ENCODE measurements around the gene RNF111.

Gene RNF111

GRCh38 chr15:59001946-59002345 lies 14.5 kb downstream of the RNF111 start:
- DNase-seq, result no peak

- DNase-seq, result no peak
Observed at GRCh38 chr15:59002418-59002859, 15.0 kb downstream of the RNF111 start.

DNA sequence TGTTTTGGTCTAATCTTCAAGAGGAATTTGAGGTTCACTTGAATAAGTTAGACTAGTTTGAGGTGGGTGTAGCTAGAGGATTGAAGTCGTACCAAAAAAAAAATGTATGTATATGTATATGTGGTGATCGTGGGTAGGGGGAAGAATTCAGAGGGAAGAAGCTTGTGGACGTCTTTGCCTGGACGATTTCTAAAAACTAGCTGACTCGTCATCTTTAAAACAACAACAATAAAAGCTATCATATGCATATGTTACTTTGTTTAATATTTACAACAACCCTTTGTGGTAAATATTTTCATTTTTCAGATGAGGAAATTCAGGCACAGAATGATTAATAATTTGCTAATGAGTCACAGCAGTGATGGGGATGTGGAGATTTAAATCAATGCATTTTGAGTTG lies 18.1 kb downstream of the RNF111 start:
- DNase-seq, result no peak

GRCh38 chr15:59008086-59008485 lies 20.6 kb downstream of the RNF111 start:
- no peak for DNase-seq

GRCh38 chr15:59011262-59011952 lies 23.9 kb downstream of the RNF111 start:
- no peak for DNase-seq

DNA sequence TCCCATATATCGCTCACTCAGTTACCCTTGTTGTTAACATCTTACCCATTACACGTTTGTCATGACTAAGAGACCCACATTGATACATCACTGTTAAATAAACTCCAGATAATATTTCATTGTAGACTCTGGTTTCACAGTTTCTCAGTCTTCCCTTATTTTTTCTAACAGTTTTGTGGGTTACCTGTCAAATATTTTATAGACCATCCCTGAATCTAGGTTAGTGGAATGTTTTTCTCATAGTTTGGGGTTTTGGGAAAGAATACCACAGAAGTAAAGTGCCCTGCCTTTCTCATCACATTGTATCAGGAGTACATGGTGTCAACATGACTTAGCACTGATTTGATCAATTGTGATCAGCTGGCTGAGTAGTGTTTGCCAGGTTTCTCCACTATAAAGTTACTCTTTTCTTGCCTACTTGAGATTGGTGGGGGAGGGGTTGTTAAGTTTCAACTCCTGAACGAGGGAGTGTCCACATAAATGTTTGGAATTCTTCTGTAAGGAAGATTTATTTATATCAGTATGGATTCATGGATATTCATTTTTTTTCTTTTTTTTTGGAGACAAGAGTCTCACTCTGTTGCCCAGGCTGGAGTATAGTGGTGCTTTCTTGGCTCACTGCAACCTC lies 25.9 kb downstream of the RNF111 start:
- no peak for DNase-seq

DNA sequence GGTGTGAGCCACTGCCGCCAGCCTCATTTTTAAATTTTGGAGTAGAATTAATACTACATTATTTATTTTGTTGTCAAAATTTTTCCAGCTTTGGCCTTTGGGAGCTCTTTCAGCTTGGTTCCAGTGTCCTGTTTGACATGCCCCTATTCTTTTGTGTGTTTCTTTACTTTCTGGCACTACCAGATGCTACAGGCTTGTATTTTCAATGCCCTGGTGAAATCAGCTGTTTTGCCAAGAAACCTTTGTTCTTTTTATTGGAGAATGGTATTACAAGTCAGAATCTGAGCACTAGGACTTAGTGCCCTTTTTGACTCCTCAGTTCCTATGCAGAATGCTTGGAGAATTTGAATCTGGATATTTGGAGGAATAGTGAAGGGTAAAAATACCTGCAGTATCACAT lies 26.6 kb downstream of the RNF111 start:
- no peak for DNase-seq

DNA sequence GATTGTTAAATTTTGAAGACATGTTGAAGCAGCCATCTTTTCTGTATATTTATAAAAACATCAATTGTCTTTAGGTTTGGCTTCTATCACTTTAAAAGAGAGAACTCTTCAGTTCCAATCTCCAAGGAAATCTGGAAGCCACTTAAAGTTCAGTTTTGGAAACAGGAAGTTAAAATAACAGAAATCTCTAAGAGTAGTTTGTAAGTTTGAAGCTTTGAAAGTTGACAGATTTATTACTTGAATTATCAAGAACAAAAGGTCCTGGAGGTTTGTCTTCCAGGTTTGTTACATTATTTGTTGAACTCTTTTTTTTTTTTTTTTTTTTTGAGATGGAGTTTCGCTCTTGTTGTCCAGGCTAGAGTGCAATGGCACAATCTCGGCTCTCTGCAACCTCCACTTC lies 30.0 kb downstream of the RNF111 start:
- no peak for DNase-seq

GRCh38 chr15:59018833-59019232 lies 31.4 kb downstream of the RNF111 start:
- no peak for DNase-seq

GRCh38 chr15:59020322-59020721 lies 32.9 kb downstream of the RNF111 start:
- no peak for DNase-seq

- no peak for DNase-seq
Observed at GRCh38 chr15:59022188-59022587, 34.7 kb downstream of the RNF111 start.

GRCh38 chr15:59026207-59026606 lies 38.7 kb downstream of the RNF111 start:
- no peak for DNase-seq

GRCh38 chr15:59028387-59028955 lies 41.0 kb downstream of the RNF111 start:
- no peak for DNase-seq

DNA sequence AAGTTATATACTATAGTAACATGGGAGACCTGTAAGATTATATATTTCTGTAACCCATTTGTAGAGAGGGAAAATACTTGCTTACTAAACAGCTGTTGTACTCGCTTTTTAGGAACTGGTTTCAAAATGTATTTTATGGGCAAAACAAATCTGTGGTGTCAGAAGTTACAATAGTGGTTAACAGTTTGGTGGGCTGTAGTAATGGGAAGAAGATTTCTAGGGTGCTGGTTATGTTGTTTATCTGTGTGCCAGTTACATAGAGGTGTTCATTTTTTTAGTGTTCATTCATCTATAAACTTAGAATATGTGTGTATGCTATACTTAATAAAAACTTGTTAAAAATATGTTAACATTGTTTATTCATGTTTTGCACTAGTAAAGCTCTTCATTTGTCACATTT lies 42.1 kb downstream of the RNF111 start:
- no peak for DNase-seq

DNA sequence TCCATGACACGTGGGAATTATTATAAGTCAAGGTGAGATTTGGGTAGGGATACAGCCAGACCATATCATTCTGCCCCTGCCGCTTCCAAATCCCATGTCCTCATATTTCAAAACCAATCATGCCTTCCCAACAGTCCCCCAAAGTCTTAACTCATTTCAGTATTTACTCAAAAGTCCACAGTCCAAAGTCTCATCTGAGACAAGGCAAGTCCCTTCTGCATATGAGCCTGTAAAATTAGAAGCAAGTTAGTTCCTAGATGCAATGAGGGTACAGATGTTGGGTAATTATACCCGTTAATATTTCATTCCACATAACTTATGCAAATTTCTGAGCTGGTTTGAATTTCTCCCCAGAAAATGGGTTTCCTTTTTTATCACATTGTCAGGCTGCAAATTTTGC lies 47.7 kb downstream of the RNF111 start:
- no peak for DNase-seq

DNA sequence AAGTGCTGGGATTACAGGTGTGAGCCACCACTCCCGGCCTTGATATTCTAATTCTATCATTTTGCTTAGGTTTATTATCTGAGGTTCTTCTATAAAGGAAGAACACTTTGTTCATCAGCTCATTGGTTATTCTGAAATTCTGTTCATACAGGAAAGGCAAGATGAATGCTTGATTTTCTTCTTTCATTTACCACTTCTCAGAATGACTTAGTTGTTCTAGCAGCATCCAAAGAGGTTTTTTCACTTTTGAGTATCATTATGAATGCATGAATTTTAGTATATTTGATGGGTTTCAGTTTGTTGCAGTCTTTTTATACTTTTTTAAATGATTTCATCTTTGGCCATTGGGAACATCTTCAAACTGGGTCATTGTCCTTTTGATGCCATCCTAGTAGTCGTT lies 51.8 kb downstream of the RNF111 start:
- no peak for DNase-seq

GRCh38 chr15:59042041-59042440 lies 54.6 kb downstream of the RNF111 start:
- no peak for DNase-seq

- DNase-seq, result no peak
Observed at GRCh38 chr15:59048897-59049296, 61.4 kb downstream of the RNF111 start.

GRCh38 chr15:59051873-59052861 lies 64.7 kb downstream of the RNF111 start:
- no peak for DNase-seq

GRCh38 chr15:59052915-59053407 lies 65.5 kb downstream of the RNF111 start:
- no peak for DNase-seq

DNA sequence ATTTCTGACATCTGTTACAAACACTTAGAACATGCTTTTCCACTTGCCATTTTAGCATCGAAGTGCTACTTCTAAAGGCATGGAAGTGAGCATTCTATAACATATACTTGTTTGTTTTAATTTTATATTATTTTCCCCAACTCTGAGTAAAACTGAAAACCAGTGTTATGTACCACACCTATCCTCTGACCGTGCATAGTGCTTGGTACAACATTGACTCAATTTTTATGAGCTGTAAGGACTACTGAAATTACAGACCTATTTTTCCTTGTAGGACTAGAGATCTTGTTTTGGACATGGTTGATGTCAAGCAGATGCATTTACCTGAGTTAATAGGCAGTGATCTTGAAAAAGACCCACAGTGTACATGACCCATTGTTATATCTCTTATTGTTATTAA lies 66.0 kb downstream of the RNF111 start:
- DNase-seq, result no peak

GRCh38 chr15:59059076-59059597 lies 71.7 kb downstream of the RNF111 start:
- no peak for DNase-seq

GRCh38 chr15:59060348-59060747 lies 72.9 kb downstream of the RNF111 start:
- no peak for DNase-seq
